Stimulated activated CD8-positive, alpha-beta memory T cell treated with anti-CD3 and anti-CD28 coated beads, Interleukin-2, amount 100 ng/mL, for 1 hour (primary cell): ENCODE data around the gene EFCAB6.

Experiments used
- DNase-seq, 2 donors: peaks; one replicate each; pipeline ENCODE4 v3.0.0-alpha.2; 2020; ENCODE audit warnings: low read depth in 2 of 2

The EFCAB6 gene

DNA sequence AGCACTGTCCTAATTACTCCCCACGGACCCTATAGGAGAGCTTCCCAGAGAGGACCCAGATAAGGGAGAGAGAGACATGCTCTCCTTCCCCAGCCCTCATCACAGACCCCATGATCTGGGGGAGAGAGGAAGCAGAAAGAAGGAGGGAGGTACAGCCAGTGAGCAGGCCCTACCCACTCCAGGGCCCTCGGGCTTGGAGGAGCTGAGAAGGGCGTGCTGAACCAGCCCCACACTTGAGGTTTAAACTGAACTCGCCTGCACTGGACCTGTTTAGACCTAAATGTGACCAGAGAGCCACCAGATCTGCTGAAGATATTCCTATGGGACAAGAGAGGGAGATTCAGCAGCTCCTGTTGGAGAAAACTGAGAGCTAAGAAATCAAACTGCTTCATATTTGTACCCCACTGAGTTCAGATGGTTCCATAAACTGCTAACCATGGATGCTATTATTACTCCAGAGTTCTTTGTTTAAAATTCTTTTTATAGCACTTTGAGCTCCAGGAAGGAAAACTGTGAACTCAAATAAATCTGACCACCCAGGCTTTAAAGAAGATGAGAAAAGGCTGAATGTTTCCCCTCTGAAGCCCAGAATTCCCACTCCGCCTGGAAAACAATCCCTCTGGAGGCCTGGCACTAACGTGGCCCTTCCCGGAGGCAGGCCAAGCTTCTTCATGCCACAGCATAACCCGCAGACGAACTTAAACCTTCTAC lies 67.2 kb downstream of the EFCAB6 start:
- no peak for DNase-seq

GRCh38 chr22:43743929-43744643 lies 68.0 kb downstream of the EFCAB6 start:
- no peak for DNase-seq

GRCh38 chr22:43743131-43743530 lies 69.0 kb downstream of the EFCAB6 start:
- no peak for DNase-seq

GRCh38 chr22:43742154-43742950 lies 69.8 kb downstream of the EFCAB6 start:
- no peak for DNase-seq

DNA sequence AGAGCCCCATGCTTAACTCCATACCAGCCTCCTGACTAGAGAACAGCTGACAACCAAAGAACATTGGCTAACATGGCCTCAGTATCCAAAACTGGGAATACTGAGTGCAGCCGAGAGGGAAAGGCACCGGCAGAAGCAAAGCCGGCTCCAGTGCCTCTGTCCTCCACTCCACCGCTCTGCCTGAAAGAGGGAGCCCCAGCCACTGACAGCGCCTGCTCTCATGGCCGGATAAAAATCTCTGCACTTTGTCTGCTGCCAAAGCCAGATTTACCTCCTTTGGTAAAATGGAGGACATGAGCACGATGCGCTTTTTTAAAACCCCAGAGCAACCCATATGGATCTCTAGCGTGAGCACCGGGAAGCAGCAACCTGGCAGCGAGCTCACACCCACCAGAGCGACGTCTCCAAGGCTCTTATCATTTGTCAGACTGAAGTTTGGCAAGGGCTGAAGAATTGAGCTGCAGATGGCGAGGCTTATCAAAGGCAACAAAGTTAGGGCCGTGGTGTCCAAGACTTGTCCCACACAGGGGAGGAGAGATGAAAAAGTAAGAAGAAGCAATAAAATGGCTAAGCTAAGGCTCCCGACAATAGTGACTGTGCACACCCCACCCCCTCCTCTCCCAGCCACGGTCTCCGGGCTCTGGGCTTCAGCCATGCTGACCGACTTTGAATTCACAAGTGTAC lies 71.4 kb downstream of the EFCAB6 start:
- no peak for DNase-seq

DNA sequence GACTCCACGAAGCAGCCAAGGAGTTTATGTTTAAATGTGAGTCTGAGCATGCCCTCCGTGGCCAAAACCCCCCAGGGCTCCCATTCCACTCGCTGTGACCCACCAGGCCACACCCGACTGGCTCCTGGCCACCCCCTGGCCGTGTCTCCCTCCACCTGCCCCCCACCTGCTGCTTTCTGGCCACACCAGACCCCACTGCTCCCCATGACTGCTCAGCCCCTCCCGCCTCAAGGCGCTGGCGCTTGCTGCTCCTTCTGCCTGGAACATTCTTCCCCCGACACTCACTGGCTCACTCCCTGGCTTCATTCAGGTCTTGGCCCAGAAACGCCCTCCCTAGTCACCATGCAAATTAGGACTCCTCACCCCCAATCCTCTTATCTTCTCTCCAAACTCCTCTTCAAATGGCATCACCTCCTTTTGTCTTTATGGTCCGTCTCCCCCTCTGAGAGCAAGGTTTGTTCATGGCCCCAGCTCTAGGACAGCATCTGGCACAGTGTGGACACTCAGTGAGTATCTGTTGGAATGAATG lies 72.2 kb downstream of the EFCAB6 start:
- DNase-seq, result no peak

DNA sequence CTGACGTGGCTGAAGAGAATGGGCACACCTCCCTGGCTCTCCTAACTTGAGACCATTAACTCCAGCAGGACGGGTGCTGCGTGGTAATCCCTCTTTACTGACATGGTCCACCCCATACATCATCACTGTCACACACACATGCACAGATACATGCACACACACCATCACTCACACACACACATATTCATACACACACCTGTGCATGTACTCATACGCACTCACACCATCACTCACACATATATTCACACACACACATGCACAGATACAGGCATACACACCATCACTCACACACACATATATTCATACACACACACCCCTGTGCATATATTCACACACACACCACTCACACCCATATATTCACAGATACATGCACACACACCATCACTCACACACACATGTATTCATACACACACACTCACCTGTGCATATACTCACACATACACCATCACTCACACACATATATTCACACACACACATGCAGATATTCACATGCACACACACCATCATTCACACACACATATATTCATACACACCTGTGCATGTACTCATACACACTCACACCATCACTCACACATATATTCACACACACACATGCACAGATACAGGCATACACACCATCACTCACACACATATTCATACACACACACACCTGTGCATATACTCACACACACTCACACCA lies 74.8 kb downstream of the EFCAB6 start:
- no peak for DNase-seq

- DNase-seq, result no peak
Observed at GRCh38 chr22:43736651-43737050, 75.5 kb downstream of the EFCAB6 start.

DNA sequence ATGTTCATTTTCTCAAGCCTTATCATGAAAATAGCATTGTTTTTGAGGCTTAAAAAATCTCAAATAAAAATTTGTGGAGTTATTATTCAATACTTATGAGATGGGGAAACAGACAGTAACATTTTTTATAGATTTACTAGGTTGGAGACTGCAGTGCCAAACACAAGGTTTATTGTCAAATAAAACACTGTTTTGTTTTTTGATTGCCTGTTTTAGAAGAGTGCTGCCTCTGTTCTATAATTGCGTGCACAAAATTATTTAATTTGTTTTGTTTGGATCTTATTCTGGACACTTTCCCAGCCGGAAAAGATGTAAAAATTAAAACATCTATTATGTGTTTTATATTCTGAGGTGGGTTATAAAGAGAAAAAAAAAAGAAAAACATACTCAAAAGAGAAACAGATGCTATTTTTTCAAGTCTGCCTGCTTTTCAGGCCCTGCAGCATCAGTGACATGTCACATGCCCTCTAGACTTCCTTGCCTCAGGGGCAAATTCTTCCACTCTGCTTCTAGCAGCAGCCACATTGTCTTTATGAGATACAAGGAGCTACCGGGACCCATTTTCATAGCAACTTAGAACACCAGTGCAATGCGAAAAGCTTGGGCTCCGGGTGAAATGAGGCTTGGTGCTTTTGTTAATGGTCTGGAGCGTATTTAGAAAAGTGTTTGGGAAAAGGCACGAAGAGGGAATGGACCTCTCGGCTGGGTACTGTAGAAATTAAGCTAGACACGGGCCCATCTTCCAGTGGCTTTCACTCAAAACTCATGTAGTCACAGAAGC lies 77.5 kb downstream of the EFCAB6 start:
- DNase-seq, result no peak

- DNase-seq, result no peak
Observed at GRCh38 chr22:43733138-43733537, 79.0 kb downstream of the EFCAB6 start.

DNA sequence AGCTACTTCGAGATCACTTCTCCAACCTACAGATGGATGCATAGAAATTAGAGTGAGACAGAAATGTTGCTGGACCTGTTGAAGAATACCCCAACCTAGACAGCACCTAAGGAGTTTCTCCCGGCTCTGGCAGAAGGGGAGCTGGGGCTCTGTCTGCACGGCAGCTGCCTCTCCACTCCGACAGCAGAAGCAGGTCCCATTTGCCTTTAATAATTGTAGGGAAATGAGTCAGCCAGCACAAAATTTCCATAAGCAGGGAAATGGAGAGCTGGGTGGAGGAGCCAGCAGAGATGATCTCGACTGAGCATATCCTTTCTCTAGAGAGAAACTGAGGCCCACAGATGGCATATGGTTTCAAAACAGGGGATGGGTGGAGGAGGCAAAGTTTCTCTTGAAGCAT lies 80.1 kb downstream of the EFCAB6 start:
- DNase-seq, result no peak

DNA sequence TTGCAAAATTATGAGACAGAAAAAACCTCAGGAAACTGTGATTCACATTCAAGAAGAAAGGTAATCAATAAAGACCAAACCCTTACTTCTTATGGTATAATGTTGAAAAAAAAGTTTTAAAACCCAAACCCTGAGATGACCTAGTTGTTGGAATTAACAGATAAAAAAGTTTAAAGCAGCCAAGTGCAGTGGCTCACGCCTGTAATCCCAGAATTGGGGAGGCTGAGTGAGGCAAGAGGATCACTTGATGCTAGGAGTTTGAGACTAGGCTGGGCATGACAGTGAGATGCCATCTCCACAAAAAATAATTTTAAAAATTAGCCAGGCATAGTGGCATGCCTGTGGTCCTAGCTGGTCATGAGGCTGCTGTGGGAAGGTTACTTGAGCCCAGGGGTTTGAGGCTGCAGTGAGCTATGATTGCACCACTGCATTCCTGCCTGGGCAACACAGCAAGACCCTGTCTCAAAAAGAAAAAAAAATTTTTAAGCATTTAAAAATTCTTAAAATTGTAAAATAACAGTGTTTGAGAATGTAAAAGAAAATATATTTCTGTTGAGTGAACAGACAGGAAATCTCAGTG lies 85.1 kb downstream of the EFCAB6 start:
- no peak for DNase-seq

- no peak for DNase-seq
Observed at GRCh38 chr22:43726322-43726721, 85.8 kb downstream of the EFCAB6 start.

- no peak for DNase-seq
Observed at GRCh38 chr22:43723816-43724215, 88.3 kb downstream of the EFCAB6 start.

GRCh38 chr22:43722444-43722843 lies 89.7 kb downstream of the EFCAB6 start:
- DNase-seq, result no peak

DNA sequence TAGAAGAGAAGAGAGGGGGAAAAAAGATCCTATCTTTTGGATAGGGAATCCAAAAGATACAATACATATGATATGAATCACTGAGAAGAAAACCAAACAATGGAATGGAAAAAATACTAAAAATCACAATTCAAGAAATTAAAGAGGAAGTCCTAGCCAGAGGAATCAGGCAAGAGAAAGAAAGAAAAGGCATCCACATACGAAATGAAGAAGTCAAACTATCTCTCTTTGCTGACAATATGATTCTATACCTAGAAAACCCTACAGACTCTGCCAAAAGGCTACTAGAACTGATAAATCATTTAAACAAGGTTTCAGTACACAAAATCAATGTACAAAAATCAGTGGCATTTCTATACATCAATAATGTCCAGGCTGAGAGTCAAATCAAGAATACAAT lies 91.4 kb downstream of the EFCAB6 start:
- DNase-seq, result no peak

DNA sequence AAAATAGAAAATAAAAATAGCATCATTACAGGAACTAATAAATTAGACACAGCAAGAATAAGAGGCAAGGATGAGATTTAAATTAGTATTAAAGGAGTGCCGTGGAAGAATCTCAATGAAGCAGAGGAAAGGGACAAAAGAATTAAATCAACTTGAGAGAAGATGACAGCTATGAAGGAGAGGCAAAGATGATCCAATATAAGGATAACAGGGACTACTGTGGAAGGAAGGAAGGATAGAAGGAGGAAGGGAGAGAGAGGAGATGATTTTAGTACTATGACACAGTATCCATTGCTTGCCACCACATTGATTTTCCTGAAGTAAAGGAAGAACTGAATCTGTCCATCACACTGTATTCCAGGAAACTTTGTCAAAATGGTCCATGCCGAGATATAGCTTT lies 98.0 kb downstream of the EFCAB6 start:
- no peak for DNase-seq

DNA sequence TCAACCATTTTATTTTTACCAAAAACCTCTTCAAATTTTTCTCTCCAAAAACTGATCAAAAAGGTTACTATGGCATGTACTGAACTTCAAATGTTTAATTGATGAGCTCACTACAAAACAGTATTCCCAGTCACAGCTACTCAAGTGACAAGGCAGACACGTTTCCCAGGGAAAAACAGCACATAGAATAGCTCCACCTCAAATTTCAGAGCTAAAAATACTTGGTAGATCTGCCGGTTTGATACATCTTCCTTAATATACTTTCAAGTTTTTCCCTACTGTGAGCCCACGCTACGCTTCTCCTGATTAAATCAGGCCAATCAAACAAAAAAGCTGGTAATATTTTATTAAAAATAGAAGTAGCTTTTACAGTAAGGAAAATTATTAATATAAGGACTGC lies 100.4 kb downstream of the EFCAB6 start:
- no peak for DNase-seq

DNA sequence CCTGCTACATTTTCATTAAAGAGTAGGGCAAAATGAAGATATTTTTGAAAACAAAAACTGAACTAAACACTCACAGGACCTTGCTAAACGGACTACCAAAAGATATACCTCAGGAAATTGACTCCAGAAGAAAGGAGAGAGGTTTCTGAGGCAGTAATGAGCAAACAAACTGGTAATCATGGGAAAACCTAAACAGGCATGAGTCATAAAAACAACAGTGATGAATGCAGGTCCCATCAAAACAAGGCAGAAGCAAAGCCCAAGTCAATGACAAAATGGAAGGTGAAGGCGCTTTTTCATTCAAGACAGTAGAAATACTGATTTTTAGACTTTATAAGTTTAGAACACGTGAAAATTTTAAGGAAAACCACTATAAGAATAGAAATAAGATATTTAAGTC lies 104.5 kb downstream of the EFCAB6 start:
- no peak for DNase-seq
